HCEC 1CT (cell line): ENCODE measurements around the gene TRMO.
A peak's percentile ranks its signal among the peaks of the same experiment; 100 is the strongest.

Experiments
- DNase-seq: peaks from one replicate; pipeline ENCODE4 v3.0.0-alpha.2; 2017

TRMO gene

DNA sequence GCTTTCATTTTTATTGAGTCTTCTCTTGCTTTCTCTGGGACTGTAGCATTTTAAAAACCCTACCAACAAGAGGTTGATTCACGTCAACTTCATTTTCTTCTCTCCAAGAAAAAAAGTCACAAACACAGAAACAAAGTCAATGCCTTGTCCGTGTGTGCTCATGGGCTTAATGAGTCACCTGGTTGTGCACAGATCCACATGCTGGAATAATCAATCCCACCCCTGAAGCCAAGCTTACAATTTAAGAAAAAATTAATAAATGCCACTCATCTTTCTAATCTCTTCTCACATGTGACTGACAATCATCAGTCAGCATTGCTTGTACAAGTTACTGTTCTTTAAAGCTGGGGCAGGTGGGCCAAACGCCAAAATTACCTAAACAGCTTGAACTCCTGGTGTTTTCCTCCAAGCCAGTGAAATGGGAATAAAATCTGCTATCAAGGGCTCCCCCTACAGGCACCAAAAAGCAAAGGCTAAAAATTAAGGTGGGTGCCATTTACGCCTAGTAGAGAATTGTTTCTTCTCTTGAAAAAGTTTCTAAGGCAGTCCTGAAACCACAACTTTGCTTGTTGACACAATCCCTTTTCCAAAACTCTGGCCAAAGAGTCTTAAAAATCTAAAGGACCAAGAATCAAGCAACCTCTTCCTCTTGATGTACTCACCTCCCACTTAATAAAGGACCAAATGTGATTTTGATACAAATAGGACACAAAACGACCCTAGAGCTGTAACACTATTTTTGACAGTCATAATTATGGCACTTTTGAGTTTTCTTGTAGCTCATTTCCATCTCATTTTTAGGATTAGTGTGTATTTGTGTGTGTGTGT is 21.3 kb downstream of the TRMO start:
- peak; percentile 45 for DNase-seq

DNA sequence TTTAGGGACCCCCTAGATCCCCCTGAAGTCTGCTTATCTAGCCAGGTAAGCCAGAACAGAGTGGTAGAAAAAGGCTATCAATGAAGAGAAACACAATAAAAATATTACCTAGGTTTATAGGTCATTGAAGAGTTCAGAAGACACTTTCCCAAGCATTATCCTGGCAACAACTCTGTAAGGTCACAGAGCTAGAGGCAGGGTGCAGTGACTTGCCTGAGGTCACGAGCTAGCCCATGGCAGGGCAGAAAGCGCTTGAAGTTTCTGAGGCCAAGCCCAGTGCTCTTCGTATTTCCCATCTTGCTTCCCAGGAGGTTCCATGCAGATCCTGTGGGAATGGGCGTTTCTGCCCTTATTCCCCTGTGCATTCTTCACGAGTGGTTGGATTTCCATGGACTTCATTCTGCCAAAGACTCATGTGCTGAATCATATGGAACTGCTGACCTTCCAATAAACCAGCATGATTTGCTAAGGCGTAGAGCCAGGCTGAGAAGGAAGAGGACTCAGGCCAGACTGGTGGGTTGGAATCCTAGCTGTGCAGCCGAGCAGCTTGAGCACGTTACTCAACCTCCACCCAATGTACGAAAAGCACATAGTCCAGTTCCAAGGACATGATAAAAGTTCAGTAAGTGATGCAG is 22.1 kb downstream of the TRMO start:
- DNase-seq: peak; percentile 23

DNA sequence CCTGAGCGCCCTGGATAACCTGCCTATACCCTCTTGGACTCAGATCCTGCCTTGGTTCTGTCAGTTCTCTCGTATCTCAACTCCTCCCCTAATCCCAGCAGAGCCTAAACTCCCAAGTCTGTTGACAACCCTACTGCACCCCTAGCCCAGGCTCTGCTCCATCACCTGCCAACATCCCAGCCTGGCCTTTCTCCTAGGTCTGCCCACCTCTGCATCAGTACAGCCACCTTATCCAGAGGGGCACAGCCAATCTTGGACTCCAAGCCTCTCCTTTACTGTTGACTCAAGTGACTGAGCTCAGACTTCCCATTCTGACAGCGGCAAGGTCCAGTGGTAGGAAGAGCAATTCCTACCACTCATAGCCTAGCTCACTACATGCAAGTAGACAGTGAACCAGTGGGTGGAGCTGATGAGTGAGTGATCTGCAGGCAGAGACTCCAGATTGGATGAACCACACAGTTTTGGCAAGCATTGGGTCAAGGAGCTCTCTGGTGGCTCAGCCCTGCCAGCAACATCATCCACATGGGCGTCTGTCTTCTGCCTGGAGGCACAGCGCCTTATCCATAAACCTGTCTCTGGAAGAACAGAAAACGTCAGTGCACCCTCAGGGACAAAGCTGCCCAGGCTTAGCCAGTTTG is 26.5 kb downstream of the TRMO start:
- peak; percentile 37 for DNase-seq

DNA sequence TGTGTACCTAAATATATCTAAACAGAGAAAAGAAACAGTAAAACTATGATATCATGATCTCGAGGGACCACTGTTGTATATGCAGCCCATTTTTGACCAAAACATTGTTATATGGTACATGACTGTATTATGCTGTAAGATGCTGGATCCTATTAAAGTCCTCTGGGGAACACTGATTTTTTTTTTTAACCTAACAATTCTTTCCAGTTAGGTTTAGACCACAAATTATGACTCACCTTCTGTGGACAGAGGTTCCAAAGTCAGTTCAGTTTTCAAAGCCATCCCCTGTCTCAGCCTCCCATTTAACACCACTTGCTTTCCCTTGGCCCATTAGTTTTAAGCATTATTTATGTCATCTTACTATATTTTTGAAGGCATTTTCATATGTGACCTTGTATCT is 27.1 kb downstream of the TRMO start:
- no peak for DNase-seq

DNA sequence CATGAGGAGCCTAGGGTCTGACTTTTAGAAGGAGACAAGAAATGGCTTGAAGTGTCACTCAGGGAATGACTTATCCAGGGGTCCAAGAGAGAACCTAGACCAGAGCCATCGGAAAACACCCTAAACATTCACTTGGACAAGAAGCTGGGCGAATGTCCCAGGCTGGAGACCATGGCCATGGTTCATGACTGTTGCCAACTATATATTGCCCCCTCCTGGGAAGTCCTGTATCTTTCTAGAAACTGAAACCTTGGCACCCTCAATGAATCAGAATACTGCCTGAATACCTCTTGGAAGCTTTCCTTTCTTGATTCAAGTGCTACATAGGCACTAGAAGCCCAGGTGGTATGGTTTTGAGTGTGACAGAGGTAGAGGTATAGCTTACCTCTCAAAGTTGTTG is 29.9 kb downstream of the TRMO start:
- DNase-seq: no peak

DNA sequence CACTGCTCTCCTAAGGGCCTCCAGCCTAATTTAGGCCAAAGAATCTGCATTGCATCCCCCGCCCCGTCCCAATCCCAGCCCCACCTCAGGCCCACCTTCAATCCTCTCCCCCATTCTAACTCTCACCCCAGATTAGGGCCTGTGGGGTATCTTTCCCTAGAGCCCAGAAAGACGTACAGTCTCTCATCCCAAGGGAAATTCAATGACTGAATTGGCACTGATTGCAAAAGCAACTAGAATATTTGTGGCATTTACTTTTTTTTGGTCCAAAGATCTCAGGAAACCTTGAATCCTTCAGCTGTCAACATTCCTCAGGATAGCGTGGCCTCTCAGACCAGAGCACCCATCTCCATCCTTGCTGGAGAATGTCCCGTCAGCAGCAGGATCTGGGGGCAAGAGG is 30.6 kb downstream of the TRMO start:
- no peak for DNase-seq

DNA sequence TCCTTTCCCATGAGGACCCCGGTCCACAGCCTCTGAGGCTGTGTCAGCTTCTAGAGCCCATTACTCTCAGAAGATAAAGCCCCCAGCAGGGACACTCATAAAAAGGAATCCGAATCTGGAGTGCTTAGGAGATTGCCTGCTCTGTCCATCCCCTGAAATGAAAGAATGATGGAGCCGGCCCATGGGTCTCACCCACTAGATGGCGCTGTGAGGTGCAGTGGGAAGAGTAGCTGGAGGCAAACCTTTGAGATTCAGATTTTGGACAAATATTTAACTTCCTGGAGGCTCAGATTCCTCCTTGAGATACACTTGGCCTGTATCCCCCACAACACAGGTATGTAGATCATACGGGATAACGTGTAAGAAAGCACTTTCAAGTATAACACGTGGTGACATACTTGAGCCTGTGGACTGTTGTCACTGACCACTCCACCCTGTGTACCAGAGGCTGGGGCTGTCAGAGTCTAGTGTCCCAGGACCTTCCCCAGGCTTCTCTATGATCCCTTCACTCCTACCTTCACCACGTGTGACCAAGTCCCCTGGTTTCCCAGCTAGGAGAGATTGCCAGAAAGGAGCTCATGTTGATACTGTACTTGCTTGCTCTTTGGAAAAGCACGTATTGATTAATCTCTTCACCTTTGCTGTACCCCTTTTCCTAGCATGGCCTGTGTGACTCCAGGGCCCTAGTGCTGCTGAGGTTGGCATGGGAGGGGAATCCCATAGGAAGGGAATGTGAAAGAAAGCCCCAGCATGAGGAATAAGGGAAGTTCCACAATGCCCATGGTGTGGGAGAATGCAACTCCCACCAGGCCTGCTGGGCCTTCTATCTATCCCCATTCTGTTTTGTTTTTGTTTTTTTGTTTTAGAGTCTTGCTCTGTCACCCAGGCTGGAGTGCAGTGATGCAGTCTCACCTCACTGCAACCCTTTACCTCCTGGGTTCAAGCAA is 32.1 kb downstream of the TRMO start:
- peak; percentile 15 for DNase-seq

DNA sequence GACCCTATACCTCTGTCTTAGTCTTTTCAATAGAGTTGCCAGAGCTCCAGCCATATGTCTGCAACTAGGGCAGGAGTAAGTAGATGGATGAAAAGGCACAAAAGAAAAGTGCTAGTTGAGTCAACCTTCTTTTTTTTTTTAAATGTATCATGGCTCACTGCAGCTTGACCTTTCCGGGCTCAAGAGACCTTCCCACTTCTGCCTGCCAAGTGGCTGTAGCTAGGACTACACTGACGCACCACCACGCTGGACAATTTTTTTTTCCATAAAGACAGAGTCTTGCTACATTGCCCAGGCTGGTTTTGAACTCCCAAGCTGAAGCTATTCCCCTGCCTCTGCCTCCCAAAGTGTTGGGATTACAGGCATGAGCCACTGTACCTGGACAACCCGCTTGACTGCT is 42.0 kb downstream of the TRMO start:
- peak; percentile 82 for DNase-seq

DNA sequence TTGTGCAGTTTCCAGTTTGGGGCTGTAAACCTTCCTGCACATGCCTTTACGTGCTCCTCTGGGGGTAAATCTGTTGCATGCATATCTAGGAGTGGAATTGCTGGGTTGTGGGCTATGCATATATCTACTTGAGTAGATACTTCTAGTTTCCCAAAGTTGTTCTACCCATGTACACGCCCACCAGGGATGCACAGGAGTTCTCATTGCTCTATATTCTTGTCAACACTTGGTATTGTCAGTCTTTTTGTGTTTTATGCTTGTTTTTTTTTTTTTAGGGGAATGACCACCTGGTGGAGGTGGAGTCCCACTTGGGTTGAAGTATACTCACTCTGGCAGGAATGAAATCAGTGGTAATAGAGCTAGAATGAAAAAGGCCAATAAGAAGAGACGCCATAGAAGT is 46.2 kb downstream of the TRMO start:
- no peak for DNase-seq

DNA sequence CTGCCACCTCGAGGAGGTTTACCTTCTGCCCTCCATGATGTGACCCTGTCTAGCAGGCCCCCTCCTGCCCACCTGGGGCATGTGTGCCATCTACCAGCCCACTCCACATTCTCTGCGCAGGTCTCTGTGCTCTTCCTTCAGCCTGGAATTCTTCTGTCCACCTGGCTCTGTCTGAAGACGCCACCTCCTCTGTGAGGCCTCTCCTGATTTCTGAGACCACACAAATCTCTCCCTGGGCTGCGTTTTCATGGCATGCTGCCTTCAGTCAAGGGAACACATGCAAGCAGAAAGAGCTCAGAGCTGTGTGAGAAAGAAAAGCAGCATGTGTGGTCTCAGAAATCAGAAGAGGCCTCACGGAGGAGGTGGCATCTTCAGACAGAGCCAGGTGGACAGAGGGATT is 47.2 kb downstream of the TRMO start:
- no peak for DNase-seq

DNA sequence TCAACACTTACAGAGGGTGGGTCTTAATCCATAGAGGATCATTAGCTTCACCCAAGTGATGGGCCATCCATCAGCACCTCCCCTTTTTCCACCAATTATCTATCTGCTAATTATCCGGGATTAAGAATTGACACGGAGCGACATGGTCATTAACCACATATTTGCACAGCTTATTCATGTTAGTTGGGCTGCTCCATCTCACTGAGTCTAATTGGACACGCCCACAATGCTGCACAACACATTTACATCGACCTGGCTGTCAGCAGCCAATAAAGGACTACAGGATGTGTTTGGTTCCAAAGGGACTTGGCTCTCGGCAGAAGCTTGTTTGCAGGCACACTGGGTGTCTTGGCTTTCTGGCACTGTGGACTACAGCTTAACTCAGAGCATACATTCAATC is 47.7 kb downstream of the TRMO start:
- DNase-seq: no peak

DNA sequence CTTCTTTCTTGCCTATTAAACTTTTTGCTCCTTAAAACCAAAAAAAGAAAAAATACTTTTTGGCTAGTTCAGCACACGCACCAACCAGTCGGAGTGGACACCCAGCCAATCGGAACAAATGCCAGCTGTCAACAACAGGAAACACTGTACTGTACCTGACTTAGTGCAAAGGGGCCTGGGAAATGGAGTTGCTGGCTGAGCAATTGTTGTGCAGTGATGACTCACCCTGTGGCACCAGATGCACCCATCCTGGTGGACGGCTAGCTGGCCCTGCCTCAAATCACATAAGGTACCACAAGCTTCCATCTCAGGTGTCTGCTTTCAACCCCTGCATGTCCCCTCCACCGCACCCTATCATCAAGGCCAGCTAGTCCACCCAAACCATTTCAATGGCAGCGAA is 48.4 kb downstream of the TRMO start:
- DNase-seq: no peak

DNA sequence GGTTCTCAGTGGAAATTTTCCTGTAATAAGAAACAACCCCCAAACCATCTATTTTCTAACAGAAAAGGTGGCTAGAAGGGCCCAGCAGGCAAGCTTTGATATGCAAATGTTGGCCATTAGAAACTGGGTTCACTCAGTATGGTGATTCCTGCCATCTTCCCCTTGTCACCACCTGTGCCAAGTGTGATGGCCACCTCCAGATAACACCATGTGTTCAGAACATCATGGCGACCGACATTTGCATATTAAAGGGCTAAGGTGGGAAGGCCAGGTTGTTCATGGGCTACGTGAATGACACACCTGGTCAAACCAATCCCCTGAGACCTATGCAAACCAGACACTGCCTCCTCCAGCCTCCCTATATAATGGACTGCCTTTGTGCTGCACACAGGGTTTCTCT is 48.9 kb downstream of the TRMO start:
- DNase-seq: no peak

DNA sequence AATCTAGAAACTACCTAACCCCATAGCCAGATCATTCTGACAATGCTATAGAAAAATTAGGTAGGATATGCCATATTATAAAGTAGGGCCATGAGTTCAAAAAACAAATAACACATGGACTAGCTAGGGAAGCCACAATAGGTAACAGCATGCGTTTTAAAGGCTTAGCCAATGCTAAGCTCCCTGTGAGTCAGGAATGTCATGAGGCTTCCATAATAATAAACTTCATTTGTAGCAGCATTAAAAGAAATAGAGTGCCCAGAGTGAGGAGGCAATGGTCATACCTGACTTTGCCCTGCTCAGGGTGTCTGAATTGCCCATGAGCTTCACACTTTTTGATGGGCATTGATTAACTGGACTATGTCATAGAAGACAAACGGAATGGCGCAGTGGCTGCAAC is 53.4 kb downstream of the TRMO start:
- no peak for DNase-seq

DNA sequence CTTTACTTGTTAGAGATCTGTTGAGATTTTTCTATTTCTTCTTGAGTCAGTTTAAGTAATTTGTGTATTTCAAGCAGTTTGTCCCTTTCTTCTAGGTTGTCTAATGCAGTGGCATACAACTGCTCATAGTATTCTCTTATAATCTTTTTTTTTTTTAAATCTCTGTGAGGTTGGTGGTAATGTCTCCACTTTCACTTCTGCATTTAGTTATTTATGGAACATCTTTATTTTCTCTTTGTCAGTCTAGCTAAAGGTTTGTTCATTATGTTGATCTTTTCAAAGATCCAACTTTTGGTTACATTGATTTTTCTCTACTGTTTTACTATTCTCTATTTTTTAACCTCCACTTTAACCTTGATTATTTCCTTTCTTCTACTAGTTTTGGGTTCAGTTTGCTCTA is 55.5 kb downstream of the TRMO start:
- DNase-seq: no peak

DNA sequence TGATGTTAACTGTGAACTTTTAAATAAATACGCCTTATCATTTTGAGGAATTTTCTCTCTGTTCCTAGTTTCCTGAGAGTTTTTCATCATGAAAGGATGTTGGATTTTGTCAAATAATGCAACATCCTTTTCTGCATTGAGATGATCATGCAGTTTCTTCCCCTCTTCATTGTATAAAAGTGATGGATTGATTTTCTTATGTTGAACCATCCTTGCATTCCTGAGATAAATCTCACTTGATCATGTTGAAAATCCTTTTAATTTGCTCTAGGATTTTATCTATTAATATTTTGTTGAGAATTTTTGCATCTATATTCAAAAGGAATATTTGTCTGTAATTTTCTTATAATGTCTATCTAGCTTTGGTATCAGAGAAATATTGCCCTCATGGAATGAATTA is 56.0 kb downstream of the TRMO start:
- DNase-seq: no peak

DNA sequence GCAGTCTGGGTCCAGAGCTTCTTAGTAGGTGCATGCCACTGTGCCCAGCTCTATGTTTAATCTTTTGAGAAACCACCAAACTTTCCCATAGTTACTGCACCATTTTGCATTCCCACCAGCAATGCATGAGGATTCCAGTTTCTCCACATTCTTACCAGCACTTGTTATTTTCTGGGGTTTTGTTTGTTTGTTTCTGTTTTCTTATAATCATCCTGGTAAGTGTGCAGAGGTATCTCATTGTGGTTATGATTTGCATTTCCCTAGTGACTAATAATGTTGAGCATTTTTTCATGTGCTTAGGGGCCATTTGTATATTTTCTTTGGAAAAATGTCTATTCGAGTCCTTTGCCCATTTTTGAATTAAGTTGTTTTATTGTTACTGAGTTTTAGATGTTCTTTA is 57.9 kb downstream of the TRMO start:
- DNase-seq: peak; percentile 38

DNA sequence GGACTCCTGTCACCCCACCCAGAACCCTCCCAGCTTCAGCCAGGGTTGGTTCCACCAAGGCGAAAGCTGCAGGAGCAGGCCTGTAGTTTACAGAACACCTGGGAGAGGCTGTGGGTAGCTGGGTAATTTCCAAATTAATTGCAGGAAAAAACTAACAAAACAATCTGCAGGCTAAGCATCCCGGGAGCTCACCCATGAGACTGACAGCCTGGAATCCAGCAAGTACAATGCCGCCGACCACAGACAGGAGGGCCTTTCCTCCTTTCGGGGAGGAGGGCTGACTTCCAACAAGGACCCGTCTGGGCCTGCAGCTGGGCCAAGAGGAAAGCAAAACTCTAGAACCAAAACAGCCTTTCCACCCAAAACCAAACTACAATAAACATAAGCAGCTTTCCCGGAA is 59.0 kb downstream of the TRMO start:
- DNase-seq: no peak

DNA sequence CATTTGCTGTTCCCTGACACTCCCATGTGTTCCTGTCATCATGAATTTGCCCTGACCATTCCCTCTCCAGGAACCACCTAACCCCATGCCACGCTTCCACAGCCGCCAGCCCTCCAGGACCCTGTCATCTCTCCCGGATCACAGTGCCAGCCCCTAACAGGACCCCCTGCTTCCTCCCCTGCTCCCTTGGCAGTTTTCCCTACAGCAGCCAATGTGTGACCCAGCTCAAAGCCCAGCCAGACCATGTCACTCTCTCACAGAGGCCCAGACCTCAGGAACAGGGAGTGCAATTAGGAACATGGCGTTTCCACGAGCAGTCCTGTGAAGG is 61.2 kb downstream of the TRMO start:
- DNase-seq: no peak

DNA sequence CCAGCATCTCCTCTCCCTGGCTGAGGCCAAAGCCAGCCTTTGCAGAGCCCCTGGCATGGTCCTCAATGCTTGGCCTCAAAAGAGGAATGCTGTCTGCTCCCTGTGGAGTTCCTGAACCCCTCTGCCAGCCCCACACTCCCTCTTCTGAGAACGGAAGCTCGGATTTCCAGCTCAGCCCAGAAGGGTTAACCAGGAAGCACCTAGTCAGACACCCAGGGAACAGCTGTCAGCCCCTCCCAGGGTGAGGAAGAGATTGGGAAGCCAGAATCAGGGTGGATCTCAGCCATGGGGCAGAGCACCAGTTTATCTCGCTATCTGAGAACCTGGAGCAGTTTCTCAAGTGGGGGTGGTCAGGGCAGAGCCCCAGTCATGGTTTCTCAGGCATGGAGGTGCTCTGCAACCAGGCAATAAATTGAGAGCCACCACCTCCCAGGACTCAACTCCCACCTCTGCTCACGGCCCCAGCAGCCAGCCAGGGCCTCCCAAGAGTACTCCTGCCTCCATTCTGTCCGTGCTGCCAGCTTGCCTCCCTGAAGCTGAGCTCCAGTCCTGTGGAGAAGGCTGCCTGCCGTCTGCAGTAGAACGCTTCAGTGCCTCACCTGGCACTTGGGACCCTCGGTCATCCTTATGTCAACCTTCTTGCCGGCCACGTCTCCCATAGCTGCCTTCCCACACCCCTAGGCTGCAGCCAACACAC is 61.7 kb downstream of the TRMO start:
- DNase-seq: no peak

DNA sequence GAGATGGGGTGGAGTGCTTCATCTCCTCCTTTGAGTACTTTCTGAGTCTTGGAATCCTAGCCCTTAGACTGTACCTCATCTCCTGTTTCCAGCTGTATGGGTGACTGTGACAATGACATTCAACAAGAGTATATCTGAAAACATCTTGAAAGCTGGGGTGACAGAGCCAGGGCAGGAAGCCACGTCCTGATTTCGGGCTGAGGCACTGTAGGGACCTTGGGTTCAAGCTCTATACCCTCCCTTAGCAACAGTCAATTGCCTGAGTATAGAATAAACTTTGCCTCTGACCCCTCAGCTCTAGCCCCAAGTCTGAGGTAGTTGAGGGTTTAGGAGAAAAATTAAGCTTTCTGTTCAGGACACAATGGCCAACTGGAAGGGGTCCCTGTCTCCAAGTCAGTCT is 63.0 kb downstream of the TRMO start:
- DNase-seq: no peak

DNA sequence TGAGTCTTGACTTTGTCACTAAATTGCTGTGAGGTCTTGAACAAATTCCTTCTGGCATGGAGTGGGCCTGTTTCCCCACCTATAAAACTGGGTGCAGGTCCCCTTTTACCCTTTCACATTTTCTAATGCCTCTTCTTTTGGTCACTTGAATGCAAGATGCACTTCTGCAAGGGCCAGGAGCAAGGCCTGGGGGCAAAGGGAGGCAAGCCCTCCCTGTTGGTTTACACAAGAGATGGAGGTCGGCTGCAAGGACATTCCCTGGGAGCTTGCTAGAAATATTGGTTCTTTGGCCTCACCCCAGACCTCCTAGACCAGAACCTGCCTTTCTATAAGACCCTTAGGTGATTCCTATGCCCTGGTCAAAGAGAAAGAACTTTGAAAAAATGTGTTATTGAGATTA is 63.5 kb downstream of the TRMO start:
- no peak for DNase-seq

DNA sequence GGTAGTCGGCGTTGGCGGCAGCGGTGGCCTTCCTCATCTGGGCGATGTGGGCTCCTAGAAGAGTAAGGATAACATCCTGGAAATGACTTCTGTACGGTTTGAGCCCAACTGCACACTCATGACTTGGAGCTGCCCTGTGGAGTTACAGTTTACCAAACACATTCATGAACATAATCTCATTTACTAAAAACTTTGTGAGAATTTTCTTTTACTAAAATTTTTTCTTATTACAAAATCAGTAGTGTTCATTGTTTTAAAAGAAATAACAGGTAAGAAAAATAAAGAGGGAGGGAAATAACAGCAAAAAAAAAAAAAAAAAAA is 63.9 kb downstream of the TRMO start:
- DNase-seq: no peak
